D341Med (cell line): ENCODE results near the gene MEF2A.
"Not testable (repeated sequence)": the region's sequence is repeated elsewhere in the genome, so short reads cannot be mapped to it uniquely, and the experiment has no call there.

Experiments used
- DNase-seq: peaks from one replicate; pipeline ENCODE4 v3.0.0; 2012; ENCODE audit warnings: low spot score

Gene MEF2A

GRCh38 chr15:99731336-99732123 lies 165.7 kb downstream of the MEF2A start:
- no peak for DNase-seq

- DNase-seq, result no peak
Observed at GRCh38 chr15:99732124-99732750, 166.5 kb downstream of the MEF2A start.

- peak; percentile 39 for DNase-seq
Observed at GRCh38 chr15:99732751-99733267, 167.0 kb downstream of the MEF2A start.

- DNase-seq, result peak; percentile 99
Observed at GRCh38 chr15:99733268-99734039, 167.7 kb downstream of the MEF2A start, which contains the start of gene LYSMD4. Gene LYSMD4 (minus strand): TSS chr15:99733437. CDS start chr15:99731999, 1,438 bp downstream.

GRCh38 chr15:99734040-99734291 lies 168.2 kb downstream of the MEF2A start:
- not testable (repeated sequence) for DNase-seq

GRCh38 chr15:99734575-99734974 lies 168.8 kb downstream of the MEF2A start:
- no peak for DNase-seq

- DNase-seq, result no peak
Observed at GRCh38 chr15:99735868-99736267, 170.1 kb downstream of the MEF2A start.

GRCh38 chr15:99736702-99737101 lies 170.9 kb downstream of the MEF2A start:
- no peak for DNase-seq

GRCh38 chr15:99738021-99738847 lies 172.4 kb downstream of the MEF2A start:
- DNase-seq, result no peak

GRCh38 chr15:99741835-99742234 lies 176.1 kb downstream of the MEF2A start:
- no peak for DNase-seq

GRCh38 chr15:99744142-99744541 lies 178.4 kb downstream of the MEF2A start:
- peak; percentile 47 for DNase-seq

GRCh38 chr15:99745370-99746086 lies 179.7 kb downstream of the MEF2A start:
- DNase-seq, result no peak

GRCh38 chr15:99749386-99749785 lies 183.6 kb downstream of the MEF2A start:
- DNase-seq, result no peak

GRCh38 chr15:99750326-99750725 lies 184.5 kb downstream of the MEF2A start:
- DNase-seq, result not testable (repeated sequence)

GRCh38 chr15:99752556-99752955 lies 186.8 kb downstream of the MEF2A start:
- DNase-seq, result no peak

GRCh38 chr15:99753066-99753465 lies 187.3 kb downstream of the MEF2A start:
- DNase-seq, result no peak

- peak; percentile 75 for DNase-seq
Observed at GRCh38 chr15:99755692-99756409, 190.1 kb downstream of the MEF2A start.

GRCh38 chr15:99762288-99762687 lies 196.5 kb downstream of the MEF2A start:
- DNase-seq, result no peak

- DNase-seq, result no peak
Observed at GRCh38 chr15:99763827-99764226, 198.0 kb downstream of the MEF2A start.

GRCh38 chr15:99764522-99764921 lies 198.7 kb downstream of the MEF2A start:
- no peak for DNase-seq
